Left renal cortex interstitium (tissue), 4 donors: ENCODE measurements around the gene CAMSAP1. TPM values are rescaled to one million over a fixed set of nuclear protein-coding genes. Genes with fewer than 3 reads are reported as not detected.

Experiments
- DNase-seq, 4 donors: peaks; one replicate each; pipeline ENCODE4 v3.0.0-alpha.2; 2013; ENCODE audit warnings: low read depth in 4 of 4, low spot score in 2 of 4, missing footprints in 1 of 4
- polyA plus RNA-seq, 4 donors: library from polyadenylated mRNA; unstranded; fragments of 120-200 nt; gene quantifications; one replicate each; pipeline ENCODE4 v1.2.1, GENCODE V29; 2013; ENCODE audit not compliant: insufficient read length in 4 of 4

CAMSAP1 gene
- polyA plus RNA-seq, 4 donors: 21.9 to 28.1 (median 23.9) TPM

GRCh38 chr9:135850737-135851136, 56.6 kb downstream of the CAMSAP1 start:
- DNase-seq: no peak

GRCh38 chr9:135849181-135849580, 58.2 kb downstream of the CAMSAP1 start:
- no peak for DNase-seq

GRCh38 chr9:135848341-135849047, 58.9 kb downstream of the CAMSAP1 start:
- DNase-seq: no peak

GRCh38 chr9:135847833-135848232, 59.5 kb downstream of the CAMSAP1 start:
- DNase-seq: no peak

GRCh38 chr9:135840539-135840938, 66.8 kb downstream of the CAMSAP1 start:
- DNase-seq: no peak

GRCh38 chr9:135840107-135840506, 67.2 kb downstream of the CAMSAP1 start:
- no peak for DNase-seq

- DNase-seq: no peak
These were observed 67.8 kb downstream of the CAMSAP1 start for GRCh38 chr9:135839516-135839915.

- no peak for DNase-seq
These were observed 72.2 kb downstream of the CAMSAP1 start for GRCh38 chr9:135835131-135835530.

GRCh38 chr9:135833864-135834263, 73.5 kb downstream of the CAMSAP1 start:
- no peak for DNase-seq

- no peak for DNase-seq
These were observed 76.8 kb downstream of the CAMSAP1 start for GRCh38 chr9:135830496-135830895.

GRCh38 chr9:135828656-135829055, 78.7 kb downstream of the CAMSAP1 start:
- DNase-seq: no peak

GRCh38 chr9:135827866-135828580, 79.3 kb downstream of the CAMSAP1 start:
- no peak for DNase-seq

GRCh38 chr9:135827301-135827700, 80.0 kb downstream of the CAMSAP1 start:
- no peak for DNase-seq

- DNase-seq: no peak
These were observed 81.2 kb downstream of the CAMSAP1 start for GRCh38 chr9:135826188-135826545.

- DNase-seq: no peak
These were observed 81.7 kb downstream of the CAMSAP1 start for GRCh38 chr9:135825435-135826187.

GRCh38 chr9:135823036-135823435, 84.3 kb downstream of the CAMSAP1 start:
- DNase-seq: no peak

GRCh38 chr9:135822374-135822755, 85.0 kb downstream of the CAMSAP1 start:
- DNase-seq: no peak

GRCh38 chr9:135821733-135822373, 85.5 kb downstream of the CAMSAP1 start:
- DNase-seq: no peak

GRCh38 chr9:135821116-135821515, 86.2 kb downstream of the CAMSAP1 start:
- no peak for DNase-seq

- no peak for DNase-seq
These were observed 86.7 kb downstream of the CAMSAP1 start for GRCh38 chr9:135820661-135821060.

- no peak for DNase-seq
These were observed 87.4 kb downstream of the CAMSAP1 start for GRCh38 chr9:135819905-135820304.
